Right hindlimb (tissue), 1 donor: ENCODE measurements around the gene SP110.
A peak's percentile ranks its signal among the peaks of the same experiment; 100 is the strongest.
"Not testable (repeated sequence)": the region's sequence is repeated elsewhere in the genome, so short reads cannot be mapped to it uniquely, and the experiment has no call there.

ENCODE experiments used
- DNase-seq: peaks from one replicate; pipeline ENCODE4 v3.0.0-alpha.2; 2018

SP110 gene

DNA sequence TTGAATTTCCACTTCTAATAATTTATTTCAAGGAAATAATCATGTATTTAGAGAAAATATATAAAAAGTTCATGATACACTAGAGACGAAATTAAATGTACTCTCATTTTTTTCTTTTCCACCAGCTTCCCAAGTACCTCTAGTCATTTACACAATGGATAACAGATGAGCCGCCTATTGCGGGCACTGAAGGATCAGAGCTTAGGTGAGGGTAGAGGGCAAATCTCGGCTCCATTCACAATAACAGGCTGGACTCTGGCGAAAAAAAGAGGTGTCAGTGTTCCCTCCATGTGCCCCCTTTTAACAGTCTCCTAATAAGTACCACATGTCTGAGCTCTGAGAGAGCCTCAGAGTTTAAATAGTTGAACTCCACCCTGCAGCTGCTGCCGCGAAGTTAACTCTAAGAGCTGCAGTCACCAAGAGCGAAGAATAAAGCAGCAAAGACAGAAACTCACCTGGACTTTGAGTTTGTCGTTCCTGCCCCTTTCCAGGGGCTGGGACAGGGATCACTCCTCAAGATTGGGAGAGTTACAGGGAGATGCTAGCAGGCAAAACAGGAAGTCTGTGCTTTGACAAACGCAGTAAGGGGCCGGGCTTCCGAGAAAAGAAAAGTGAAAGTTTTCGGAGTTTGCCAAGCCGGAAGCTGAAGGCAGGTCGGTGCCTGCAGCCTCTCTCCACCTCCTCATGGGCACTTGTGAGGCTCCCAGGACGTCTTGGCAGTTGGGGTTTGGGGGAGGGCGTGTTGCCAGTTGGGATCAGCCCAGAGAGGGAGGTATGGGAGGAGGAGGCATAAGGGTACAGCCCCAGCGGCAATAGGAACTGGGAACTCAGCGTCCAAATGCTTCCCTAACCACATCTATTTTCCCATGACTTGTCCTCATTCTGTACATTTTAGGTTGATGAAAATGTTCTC is at the start of gene SP110:
Gene SP110 (minus strand): TSS at position 566 of the 913 bp plus-strand sequence. CDS start 3,057 bp downstream, outside the sequence.
- peak; percentile 92 for DNase-seq

DNA sequence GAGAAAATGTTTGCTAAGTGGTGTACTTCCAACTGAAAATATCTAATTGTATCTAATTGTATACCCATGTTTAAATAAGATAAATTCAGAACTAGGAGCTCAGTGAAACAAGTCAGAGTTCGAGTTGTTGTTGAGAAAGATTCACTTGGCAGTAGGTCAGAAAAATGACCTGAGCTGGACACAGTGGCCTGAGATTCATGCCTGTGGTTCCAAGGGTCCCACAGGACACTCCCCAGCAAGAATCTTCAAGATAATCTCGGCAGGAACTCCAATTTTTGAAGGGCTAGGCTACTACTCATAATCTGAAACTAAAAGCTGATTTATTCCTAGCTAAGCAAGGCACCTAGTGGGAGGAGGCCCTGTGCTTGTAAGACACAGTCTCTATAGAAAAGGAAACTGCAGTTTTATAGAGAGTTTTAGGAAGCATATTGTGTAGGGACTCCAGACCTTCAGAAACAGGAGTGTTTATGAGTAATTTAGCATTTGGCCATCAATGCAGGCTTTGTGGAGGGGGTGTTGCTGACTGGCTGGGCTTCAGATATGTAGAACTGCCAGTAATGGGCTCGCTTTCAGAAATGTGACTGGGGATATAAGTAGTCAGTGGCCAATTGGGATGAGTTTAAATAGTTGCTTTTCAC is 48.9 kb upstream of the SP110 start:
- DNase-seq, result no peak

DNA sequence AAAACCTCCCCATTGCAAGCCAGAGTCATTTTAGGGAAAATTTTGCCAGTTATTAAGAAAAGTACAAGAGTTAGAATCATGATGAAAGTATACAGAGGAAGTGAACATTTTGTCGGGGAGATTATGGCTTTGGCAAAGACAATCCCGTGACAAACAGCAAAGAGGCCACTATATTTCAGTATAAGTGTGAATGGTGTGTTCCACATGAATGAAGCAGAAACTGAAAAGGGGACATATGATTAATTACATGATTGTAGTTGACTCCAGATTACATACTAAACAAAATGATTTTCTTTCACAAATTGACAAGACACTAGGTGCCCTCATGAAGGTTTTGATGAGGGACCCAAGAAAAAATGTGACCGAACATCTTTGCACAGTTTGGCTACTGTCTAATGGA is 47.8 kb upstream of the SP110 start:
- no peak for DNase-seq

DNA sequence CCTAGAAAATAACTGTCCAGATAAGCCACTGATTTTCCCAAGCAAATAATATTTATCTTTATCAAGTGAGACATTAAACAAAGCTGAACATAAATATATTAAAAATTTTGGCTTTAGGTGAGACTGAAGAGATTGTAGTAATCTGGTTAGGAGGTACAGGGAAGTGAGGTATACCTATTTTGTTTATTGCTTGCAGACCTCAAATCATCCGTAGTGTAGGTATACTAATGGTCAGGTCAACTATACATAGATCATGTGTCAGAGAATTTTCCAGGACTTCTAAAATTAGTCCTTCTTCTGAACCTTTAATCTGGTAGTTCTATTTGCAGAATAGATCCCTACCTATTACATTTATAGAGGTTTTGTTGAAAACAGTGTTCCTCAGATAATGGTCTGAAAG is 47.3 kb upstream of the SP110 start:
- DNase-seq, result no peak

DNA sequence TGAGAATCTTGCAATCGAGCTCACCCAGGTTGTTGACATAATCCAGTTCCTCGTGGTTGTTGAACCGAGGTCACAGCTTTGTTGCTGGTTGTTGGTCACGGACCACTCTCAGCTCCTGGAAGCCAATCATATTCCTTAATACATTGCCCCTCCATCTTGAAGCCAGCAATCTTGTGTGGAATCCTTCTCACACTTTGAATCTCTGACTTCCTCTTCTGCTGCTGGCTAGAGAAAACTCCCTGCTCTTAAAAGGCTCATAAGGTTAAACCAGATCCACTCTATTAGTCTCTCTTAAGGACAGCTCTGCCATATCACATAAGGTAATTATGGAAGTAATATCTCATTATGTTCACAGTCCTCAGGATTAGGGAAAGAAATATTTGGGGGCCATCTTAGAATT is 46.9 kb upstream of the SP110 start:
- DNase-seq, result no peak

DNA sequence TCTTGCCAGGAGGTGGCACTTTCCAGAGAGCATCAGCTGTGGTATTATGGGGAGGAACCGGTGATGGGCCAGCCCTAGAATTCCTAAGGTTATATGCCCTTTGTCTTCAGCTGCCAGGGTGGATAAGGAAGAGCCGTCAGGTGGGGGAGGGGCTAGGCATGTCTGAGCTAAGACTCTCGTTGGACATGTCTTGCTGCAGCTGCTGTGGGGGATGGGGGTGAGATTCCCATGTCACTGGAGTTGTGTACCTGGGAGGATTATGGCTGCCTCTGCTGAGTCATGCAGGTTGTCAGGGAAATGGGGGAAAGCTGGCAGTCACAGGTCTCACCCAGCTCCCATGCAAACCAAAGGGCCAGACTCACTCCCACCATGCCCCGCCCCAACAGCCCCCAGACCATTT is 45.2 kb upstream of the SP110 start:
- DNase-seq, result not testable (repeated sequence)

DNA sequence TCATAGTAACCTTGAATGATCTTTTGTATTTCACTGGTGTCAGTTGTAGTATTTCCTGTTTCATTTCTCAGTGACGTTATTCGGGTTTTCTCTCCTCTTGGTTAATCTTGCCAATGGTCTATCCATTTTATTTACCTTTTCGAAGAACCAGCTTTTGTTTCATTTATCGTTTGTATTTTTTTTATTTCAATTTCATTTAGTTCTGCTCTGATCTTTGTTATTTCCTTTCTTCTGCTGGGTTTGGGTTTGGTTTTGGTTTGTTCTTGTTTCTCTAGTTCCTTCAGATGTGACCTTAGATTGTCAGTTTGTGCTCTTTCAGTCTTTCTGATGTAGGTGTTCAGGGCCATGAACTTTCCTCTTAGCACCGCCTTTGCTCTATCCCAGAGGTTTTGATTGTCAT is 42.5 kb upstream of the SP110 start:
- no peak for DNase-seq

DNA sequence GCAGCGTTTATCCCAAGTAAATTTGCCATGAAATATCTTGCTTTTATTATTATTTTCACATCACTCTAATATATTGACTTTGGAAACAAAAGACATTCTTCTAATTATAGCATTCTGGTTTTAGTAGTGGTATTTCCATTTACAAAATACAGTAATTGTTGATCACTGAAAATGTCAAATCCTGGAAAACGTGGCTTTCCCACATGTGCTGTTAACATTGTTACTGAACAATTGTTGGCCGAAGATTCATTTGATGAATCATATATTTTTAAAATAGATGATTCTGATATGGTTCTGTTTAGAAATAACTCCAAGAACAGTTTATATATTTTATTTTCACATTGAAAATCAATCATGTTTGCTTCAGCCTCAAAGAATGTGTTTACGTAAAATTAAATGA is 38.7 kb upstream of the SP110 start:
- DNase-seq, result no peak

DNA sequence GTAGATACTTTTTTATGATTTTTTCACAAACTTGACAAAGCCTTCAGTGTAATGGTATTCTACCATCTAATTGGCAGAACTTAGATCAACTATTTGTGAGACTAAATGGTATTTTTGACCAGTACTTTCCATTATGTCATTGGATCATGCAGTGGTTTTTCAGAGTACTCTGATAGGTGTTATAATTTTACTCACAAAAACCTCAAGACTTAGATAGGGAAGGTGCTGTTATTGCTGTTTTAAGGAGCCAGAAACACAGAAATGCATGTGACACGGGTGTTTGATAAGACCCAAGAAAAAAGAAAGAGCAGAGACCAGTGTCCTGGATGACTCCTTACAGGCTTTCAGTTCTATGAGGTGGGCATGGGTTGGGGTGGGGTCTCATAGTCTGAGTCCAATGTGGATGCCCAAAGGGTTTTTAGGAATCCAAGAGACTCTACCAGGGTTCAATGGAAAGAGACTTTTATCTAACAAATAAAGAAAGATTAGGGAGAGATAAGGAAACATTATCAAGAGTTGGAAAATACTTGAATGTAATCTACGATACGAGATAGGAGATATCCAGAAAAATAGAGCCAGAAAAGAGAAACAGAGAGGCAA is 37.0 kb upstream of the SP110 start:
- DNase-seq, result no peak

DNA sequence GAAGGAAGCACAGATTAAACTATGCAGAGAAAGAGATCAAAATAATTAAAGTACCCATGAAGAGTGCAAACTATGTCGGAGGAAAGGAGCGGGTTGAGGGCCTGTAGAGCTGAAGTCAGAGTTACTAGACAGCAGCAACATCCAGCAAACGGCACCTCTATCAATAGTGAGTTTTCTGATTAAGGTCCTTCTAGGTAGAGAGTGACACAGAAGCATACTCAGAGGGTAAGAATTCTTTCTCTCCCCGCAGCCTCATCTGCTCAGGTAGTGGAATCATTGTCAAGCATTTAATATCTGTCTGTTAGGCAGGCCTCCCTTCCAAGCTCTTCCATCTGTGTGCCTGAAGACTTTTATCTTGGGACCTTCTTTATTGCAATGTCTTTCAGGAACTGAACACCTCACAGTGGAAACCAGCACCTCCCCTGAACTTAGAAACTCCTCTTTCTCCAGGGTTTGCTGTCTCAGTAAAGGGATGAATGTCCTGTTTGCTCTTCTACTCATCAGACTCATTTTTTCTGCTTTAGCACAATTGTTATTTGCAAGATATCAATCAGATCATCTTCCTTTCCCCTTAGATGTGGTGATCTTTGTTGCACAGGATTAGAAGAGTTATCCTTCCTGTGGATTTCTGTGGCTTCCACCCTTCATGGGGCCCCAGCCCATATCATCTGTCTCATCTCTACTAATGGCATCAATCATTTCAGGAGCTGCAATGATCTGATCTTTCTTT is 34.5 kb upstream of the SP110 start:
- DNase-seq, result no peak

DNA sequence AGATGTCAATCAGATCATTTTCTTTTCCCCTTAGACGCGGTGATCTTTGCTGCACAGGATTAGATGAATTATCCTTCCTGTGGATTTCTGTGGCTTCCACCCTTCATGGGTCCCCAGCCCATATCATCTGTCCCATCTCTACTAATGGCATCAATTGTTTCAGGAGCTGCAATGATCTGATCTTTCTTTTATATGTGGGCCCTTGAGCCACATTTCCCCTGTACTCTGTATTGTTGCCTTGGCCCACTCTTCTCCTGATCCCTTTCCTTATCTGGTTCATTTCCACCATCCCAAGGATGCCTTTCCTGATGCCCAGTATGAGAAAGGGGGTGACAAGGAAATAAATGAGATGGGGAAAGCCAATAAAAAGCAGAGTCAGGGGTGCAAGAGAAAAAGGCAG is 30.4 kb upstream of the SP110 start:
- DNase-seq, result no peak

DNA sequence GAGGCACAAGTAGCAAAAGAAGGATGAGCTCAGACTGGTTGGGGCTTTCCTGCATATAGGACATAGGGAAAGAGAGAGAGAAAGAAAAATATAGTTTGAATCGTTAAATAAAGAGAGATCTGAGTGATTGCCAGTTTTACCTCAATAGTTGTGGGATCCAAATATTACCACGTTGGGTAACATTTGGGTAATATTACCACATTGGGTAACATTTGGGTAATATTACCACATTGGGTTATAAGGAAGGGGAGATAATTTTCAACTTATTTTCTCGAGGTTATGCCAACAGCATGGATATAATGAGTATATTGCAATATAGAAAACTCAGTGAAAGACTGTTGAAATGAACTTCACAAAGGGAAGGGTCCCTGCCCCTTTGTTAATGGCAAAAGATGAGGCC is 26.4 kb upstream of the SP110 start:
- DNase-seq, result no peak

DNA sequence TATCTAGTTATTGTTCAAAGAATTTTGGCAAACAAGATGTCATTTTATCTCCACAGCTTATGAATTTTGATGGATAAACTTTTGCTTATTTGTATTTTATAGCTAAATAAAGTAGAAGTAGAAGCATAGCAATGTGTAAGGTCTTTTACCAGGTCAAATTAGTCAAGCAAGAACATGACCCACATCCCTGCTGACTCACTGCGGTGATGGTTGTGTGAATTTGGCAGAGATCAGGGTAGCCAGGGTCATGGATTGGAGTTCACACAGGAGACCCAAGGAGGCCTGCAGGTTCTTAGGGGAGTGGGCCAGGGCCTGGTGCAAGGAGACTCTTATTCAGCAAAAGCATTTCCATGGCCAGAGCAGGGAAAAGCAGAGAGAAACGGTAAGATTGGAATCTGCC is 24.4 kb upstream of the SP110 start:
- DNase-seq, result no peak

DNA sequence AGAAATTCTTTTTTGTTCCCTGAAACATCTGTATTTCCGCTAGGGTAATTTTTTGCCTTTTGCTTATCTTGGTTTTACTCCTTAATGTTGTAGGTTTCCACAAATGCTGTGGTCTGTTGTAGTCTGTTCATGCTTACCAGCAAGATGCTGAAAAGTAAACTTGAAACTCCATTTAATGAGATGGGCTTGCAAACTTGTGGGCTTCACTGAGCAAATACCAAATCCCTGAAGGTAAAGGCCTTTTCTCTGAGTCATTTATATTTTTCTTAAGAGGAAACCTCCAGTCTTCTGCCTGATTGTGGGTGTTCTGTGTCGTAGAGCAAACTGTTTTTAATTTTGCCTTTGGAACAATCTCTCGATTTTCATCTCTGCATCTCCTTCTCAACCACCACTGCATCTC is 15.1 kb upstream of the SP110 start:
- DNase-seq, result no peak

DNA sequence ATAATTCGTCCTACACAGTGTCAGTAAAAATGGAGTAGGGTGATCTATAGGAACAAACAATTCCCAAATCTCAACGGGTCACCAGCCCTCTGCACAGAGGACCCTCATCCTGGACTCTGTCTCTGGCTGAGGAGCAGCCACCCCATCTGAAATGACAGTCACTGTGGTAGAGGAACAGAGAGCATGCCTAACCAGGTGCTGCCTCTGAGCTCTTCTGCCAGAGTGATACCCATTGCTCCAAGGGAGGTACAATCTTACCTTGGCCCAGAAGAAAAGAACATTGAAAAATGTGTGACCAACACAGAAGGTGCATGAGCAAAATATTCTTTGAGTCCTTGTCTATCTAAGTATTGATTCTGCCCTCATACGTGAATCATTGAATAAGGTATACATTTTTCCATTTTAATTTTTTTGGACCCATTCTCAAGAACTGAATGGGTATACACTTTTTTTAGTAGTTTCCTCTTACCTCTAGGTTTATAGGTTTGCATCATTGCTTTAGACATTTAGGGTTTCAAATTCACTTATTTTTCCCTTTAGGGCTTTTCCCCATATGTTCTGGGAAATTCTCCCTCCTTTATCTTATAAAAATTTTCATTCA is 14.4 kb upstream of the SP110 start:
- no peak for DNase-seq

DNA sequence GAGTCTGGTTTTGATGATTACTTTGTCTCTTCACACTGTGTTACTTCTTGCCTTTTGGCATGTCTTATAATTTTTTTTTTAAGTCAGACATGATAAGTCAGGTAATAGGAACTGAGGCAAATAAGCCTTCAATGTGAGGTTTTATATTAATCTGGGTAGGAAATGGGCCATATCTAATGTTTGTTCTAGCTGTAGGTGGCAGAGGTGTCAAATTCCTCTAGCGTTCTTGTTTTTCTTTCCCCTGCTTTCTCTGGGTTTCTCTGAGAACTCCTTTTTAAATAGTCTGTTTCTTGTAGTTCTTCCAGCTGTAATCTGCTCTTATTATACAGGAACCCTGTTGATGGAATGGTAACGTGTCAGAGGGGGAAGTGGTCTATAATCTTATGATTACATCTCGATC is 11.5 kb upstream of the SP110 start:
- no peak for DNase-seq

DNA sequence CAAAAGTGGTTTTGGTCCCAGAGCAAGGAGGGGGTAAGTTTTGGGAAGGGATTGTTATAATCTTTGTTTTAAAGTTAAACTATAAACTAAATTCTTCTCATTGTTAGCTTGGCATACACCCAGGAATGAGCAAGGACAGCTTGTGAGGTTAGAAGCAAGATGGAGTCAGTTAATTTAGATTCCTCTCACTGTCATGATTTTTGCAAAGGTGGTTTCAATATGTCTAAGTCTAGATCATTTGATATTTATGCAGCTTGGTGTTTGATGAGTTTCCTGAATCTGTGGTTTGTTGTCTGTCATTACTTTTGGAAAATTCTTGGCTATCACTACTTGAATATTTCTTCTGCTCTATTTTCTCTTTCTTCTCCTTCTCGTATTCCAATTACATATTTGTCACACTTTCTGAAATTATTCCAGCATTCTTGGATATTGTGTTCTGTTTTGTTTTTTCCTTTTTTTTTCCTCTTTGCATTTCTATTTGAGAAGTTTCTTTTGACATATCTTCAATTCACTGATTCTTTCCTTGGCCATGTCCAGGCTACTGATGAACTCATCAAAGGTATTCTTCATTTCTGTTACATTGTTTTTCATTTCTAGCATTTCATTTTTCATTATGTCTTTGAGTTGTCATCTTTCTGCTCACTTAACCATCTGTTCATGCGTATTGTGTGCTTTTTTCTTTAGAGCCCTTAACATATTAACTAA is 10.9 kb upstream of the SP110 start:
- DNase-seq, result no peak

DNA sequence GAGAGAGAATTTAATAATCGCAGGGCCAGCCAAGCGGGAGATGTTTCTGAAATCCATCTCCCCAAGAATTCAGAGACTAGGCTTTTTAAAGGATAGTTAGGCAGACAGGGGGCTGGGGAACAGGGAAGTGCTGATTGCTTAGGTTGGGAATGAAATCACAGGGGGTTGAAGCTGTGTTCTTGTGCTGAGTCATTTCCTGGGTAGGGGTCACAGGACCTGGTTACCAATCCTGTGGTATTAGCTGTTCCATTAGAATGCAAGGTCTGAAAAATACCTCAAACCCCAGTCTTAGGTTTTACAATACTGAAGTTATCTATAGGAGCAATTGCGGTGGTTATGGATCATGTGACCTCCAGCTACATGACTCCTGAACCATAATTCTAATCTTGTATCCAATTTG is 10.3 kb upstream of the SP110 start:
- DNase-seq, result no peak

DNA sequence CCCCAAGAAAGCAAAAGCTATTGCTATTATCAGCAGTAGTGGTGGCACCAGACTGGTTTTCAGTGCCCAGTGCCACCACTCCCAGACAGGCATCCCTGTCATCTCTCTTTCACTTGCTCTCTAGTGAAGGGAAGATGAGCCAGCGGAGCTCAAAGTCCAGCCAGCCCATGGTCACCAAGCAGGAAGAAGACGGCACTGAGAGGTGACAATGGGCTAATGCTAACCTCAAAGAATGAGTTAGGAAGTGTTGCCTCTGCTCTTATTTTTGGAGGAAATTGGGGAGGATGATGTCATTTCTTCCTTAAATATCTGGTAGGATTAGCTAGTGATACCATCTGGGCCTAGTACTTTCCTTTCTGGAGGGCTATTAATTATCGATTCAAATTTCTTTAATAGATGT is 7.4 kb upstream of the SP110 start:
- DNase-seq, result no peak

DNA sequence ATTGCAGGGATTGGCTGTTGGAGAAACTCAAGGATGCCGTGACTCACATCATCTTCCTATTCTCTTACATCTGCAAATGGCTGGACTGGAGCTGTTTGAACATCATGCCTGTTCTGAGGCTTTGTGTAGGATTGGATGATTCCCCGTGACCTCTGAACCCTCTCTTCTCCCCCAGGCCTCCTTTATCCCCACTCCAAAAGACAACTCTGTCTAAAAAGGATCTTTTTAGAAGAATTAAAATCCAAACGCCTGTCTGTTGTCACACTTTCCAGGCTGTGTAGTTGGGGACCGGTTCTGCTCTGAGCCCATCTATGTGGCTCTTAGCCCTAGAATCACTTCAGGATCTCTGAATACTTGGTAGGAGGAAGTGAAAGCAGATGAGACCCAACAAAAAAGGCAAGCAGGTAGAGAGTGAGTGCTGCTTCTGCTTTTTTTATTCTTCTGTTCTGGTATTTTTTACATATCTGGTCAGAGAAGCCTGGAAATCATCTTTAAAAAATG is 6.3 kb upstream of the SP110 start:
- DNase-seq, result no peak

DNA sequence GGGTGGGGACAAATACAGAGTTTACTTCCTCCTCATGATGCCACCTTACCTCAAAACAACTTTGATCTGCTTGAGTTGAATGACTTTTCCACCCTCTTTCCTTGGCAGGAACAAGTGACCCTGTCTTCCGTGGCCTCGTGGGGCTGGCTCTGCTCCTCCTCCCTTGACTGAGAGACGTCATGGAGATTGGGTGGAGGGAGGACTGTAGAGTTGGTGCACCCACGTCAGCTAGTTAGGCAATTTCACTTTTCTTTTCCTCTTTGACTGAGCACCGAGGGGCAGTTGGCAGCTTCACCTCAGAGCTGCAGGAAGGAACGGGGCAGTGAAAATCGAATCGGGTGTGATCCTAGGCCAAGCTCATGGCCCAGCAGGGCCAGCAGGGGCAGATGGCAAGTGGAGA is 5.7 kb upstream of the SP110 start, which contains the start of gene SP140:
Gene SP140 (plus strand): TSS at position 251 of the 400 bp plus-strand sequence. CDS start 109 bp downstream, at position 360.
- no peak for DNase-seq

DNA sequence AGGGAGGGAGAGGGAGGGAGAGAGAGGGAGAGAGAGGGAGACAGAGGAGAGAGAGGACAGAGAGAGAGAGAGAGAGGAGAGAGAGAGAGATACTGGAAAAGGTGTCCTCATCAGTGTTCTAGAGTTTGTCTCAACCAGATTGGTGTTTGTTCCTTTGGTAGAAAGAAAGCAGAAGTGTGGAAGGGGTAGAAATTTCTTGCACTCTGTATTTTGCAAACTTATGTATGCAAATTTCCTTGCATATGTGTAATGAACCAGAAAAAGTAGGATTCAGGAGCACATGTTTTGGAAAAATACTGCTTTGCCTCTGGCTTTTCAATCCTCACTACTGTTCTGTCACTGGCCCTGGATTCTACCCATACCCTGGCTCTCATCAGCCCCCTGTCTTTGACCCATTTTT is 4.7 kb upstream of the SP110 start:
- no peak for DNase-seq
